GM19023 (cell line): ENCODE data around the gene RBCK1.
A peak's percentile ranks its signal among the peaks of the same experiment; 100 is the strongest.
"Not testable (repeated sequence)": the region's sequence is repeated elsewhere in the genome, so short reads cannot be mapped to it uniquely, and the experiment has no call there.

Experiments used
- ATAC-seq: cut with Tn5 transposase; IDR thresholded peaks from one replicate; pipeline ENCODE4 v1.9.1; 2021; ENCODE audit warnings: mild to moderate bottlenecking, moderate library complexity; ENCODE audit not compliant: unreplicated experiment

The RBCK1 gene

DNA sequence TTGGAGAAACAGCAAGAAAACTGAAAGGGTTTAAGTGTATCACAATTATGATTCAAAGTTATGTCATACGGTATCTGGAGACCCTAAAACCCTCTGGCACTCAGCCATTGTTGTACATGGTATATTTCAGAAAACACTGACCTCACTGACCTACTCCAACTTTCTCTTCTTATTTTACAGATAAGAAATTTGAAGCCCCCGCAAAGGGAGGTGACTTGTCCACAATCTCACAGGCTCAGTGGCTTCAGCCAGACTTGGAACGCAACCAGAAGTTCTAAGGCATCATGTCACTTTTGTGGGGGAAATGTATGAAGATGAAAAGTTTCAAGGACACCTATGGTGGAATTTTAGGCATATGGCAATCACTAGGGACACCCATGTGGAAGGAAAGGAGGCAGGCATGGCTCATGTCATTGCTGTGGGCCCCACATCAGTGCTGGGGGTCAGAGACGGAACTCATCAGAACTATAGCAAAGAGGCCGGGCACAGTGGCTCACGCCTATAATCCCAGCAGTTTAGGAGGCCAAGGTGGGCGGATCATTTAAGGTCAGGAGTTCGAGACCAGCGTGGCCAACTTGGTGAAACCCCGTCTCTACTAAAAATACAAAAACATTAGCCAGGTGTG is 32.7 kb upstream of the RBCK1 start:
- no peak for ATAC-seq

DNA sequence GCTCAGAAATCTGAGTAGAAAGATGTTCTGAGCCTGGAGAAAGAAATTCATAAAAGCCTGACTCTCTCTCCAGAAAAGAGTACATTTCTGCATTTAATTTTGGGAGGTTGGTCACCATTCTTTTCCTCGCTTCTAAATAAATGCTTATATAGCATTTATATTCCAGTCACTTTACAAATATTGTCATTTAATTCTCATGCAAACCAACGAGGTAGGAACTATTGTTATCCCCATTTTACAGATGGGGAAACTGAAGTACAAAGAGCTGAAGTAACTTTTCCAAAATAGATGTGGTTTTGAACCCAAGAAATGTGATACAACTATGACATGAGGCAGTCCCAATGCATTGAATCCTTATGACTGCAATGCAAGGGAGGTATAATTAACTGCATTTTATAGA is 32.0 kb upstream of the RBCK1 start:
- no peak for ATAC-seq

DNA sequence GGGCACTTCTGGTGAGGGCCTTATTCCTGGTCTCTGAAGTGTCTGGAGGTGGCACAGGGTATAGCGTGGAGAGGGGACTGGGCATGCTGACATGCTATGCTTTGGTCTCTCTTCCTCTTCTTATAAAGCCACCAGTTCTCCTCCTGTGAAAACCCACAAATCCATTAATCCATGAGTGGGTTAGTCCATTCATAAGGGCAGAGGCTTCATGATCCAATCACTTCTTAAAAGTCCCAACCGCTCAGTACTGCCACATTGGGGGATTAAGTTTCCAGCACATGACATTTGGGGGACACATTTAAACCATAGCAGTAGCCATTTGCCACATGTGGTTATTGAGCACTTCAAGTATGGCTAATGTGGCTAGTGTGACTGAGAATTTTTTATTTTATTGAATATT is 31.3 kb upstream of the RBCK1 start:
- no peak for ATAC-seq

DNA sequence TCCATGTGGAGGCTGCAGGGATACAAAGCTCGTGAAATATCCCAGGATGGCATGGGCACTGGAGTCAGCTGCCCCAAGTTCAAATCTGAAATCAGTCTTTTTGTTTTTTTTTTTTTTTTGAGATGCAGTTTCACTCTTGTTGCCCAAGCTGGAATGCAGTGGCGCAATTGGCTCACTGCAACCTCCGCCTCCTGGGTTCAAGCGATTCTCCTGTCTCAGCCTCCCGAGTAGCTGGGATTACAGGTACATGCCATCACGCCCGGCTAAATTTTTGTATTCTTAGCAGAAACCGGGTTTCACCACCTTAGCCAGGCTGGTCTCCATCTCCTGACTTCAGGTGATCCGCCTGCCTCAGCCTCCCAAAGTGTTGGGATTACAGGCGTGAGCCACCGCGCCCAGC is 30.5 kb upstream of the RBCK1 start:
- not testable (repeated sequence) for ATAC-seq

DNA sequence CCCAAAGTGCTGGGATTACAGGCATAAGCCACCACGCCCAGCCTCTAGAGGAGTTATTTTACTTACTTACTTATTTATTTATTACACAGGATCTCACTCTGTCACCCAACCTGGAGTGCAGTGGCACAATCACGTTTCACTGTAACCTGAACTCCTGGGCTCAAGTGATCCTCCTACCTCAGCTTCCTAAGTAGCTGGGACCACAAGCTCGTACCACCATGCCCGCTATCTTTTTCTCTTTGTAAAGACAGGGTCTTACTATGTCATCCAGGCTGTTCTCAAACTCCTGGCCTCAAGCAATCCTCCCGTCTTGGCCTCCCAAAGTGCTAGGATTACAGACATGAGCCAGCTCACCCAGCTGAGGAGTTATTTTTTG is 29.1 kb upstream of the RBCK1 start:
- no peak for ATAC-seq

DNA sequence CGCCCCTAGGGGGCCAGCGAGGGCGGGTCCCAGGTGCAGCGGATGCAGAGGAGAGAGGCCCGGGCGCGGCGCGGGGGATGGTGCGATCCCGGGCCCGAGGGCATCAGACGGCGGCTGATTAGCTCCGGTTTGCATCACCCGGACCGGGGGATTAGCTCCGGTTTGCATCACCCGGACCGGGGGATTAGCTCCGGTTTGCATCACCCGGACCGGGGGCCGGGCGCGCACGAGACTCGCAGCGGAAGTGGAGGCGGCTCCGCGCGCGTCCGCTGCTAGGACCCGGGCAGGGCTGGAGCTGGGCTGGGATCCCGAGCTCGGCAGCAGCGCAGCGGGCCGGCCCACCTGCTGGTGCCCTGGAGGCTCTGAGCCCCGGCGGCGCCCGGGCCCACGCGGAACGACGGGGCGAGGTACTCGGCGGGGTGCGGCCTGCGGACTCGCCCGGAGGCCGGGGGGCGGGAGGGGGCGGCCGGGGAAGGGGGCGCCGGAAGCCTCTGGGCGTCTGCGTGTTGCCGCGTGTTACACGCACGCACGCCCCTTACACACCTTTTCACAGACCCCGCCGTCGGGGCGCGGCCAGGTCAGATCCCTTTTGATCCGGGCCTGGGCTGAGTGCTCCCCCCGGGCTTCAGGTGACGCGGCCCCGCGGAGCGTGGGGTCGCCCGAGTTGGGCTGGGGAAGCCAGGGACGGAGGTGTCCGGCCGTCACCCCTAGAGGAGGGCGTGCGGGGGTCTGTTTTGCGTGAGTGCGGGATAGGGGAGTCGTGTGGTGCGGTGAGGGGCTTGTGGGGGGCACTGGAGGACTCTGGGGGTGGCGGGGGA is 27.1 kb upstream of the RBCK1 start:
- ATAC-seq, result peak; percentile 49

DNA sequence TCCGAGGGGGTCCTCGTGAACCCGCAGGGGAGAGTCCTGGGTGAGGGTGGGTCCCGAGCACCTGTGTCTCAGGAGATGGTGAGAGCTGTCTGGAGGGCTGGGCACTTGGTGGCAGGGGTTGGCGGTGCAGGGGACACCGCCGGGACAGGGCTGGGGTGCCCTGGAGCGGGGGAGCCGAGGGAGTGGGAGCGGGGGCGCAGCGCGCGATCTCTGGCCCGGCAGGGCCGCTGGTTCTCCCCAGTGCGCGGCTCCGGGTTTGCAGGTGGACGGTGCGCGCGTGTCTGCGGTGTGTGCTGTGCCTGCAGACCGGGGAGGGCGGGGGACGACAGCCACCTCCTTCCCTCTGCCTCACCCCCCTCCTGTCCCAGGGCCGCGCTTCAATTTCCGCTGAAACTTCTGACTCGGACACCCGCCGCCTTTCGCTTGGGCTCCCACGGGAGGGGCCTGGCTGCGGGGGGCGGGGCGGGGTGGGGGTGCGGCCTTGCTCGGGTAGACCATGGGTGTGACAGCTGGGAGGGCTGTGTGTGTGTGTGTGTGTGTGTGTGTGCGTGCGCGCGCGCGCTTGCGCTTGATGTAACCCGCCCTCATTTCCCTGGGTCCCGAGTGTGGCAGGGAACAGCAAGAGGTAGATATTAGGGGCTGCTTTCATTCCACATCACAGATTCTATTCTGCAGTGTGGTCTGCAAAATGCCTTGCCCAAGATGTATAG is 26.4 kb upstream of the RBCK1 start:
- ATAC-seq, result peak; percentile 64

DNA sequence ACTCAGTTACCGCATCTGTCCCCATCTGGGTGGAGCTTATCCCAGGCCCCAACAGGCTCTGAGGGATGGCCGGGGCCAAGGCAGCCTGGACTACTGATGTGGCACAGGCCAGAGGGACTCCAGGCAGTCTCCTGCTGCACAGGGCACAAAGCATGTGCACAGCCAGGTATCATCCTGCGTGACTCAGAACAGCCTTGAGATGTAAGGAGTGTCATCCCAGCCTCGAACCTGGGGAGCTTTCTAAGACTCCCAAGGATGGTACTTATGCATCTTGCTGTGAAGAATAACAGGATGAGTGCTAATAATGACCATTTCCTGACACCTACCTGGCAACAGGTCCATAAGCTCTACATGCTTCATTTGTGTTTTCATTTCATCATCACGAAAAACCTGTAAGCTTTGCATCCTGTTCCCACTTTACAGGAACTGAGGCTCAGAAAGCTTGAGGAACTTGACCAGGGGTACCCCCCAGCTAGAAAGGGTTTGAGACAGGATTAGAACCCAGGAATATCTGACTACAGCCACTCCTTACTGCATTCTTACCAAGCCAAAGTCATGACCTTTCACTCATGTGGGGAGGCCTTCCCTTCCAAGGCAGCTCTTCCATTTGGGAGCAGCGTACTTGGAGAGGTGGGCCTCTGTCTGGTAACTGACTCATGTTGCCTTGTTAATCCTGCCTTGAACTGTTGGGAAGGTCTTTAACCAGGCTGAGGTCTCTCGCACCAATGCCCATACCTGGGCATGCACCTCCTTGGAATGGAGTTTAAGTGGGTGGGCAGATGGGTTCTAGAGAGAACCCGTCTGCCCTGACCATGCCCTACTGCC is 25.6 kb upstream of the RBCK1 start:
- ATAC-seq, result no peak

DNA sequence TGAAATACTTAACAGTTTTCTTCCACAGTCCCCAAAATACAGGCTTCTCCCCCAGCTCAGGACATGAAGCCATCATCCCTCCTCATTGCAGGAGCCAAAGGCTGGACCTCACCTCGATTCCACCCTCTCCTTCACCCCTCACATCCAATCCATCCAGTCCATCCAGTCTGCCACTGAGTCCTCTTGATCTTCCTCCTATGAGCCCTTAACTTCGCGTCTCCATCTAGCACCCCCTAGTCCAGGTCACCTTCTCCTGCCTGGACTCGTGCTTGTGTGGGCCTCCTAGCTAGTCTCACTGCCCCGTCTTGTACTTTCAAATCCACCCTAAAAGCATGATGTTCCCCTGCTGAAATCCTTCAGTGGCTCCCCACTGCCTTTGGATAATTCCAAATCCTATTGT is 24.2 kb upstream of the RBCK1 start:
- ATAC-seq, result no peak

DNA sequence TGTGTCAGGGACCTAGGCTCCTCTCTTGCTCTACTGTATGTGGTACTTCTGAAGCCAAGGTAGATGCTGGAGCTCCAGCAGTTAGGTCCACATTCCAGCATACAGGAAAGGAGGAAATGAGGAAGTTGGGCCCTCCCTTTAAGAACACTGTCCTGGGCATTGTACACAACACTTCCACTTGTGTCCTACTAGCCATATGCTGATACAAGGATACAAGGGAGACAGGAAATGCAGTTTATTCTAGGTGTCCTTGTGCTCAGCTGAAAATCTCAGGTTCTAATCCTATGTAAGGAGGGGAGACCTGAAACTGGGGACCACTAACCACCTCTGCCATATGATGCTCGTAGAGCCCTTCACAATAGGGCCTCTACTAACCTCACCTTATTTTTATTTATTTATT is 23.4 kb upstream of the RBCK1 start:
- ATAC-seq, result no peak

DNA sequence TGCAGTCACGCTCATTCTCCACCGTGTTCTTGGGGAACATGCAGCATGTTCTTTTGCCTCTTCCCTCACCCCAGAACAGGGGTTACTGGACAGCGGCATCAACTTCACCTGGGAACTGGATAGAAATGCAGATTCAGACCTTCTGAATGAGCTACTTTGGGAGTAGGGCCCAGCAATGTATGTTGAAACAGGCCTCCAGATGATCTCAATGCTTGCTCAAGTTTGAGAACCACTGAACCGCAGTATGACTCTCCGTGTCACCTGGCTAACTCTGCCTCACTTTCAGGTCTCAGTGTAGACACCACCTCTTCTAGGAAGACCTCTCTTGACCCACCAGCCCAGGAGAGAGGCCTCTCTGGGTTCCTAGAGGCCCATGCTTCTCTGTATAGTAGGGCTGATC is 22.7 kb upstream of the RBCK1 start:
- ATAC-seq, result no peak

DNA sequence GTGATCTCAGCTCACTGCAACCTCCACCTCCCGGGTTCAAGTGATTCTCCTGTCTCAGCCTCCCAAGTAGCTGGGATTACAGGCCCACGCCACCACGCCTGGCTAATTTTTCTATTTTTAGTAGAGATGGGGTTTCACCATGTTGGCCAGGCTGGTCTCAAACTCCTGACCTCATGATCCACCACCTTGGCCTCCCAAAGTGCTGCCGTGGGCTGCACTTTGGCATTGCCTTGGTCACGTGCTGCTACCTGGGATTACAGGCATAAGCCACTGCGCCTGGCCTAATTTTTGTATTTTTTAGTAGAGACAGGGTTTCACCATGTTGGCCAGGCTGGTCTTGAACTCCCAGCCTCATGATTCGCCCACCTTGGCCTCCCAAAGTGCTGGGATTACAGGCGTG is 21.5 kb upstream of the RBCK1 start:
- not testable (repeated sequence) for ATAC-seq

DNA sequence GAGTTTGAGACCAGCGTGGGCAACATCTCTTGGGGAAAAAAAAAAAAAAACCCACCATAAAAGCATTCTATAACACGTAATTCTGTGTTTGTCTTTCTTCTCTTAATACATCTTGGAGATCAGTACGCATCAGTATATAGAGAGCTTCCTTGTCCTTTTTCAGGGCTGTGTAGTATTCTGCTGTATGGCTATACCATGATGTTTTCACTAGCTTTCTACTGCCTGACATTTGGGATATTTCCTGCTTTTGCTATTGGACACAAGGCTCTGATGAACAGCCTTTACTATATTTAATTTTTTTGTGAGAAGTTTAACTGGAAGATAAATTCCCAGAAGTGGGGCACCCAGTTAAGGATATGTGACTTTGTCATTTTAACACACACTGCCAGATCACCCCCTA is 20.6 kb upstream of the RBCK1 start:
- no peak for ATAC-seq

DNA sequence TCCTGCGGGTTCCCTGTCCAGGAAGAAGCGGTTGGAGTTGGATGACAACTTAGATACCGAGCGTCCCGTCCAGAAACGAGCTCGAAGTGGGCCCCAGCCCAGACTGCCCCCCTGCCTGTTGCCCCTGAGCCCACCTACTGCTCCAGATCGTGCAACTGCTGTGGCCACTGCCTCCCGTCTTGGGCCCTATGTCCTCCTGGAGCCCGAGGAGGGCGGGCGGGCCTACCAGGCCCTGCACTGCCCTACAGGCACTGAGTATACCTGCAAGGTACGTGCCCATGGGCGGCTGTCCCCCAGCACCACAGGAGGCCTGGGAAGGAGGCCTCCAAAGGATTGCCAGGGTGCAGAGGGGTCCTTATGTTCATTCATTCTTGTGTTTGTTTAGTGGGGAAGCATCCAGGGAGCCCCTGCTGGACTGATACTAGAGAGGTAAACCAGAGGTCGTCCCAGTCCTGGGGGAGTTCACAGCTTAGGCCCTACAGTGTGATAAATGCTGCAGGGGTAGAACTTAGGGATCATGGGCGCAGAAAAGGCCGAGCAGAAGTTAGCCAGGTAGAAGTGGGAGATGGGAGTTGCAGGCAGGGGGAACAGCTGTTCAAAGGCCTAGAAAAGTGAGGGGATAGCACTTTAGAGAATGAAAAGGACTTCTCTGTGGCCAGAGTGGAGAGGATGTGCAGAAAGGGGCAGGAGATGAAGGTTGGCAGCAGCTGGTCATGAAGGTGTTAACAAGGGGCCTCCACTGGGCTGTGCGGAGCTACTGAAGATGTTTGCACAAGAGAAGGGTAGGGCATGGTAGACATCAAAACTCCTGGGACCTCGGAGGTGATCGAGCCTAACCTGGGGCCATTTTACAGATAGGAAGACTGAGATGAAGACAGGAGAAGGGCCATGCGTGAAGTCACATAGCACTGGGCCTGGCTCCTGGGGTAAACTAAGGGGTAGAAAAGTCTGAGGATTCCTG is 19.8 kb upstream of the RBCK1 start:
- ATAC-seq, result no peak

DNA sequence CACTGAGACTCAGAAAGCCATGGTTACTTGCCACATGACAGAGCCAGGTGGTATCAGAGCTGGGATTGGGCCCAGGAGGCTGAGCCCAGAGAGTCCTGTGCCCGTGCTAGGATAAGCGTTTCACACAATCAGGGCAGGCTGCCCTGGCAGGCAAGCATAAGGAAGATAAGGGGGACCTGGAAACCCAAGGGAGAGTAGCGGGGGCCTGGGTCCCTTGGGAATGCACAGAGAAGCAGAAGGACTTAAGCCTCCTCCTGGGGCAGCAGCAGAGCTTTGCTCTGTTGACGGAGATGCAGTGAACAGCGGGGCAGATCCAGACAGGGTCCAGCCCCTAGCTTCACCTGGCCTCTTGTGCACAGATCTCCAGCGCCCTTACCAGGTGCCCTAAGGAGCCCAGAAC is 18.9 kb upstream of the RBCK1 start:
- no peak for ATAC-seq

DNA sequence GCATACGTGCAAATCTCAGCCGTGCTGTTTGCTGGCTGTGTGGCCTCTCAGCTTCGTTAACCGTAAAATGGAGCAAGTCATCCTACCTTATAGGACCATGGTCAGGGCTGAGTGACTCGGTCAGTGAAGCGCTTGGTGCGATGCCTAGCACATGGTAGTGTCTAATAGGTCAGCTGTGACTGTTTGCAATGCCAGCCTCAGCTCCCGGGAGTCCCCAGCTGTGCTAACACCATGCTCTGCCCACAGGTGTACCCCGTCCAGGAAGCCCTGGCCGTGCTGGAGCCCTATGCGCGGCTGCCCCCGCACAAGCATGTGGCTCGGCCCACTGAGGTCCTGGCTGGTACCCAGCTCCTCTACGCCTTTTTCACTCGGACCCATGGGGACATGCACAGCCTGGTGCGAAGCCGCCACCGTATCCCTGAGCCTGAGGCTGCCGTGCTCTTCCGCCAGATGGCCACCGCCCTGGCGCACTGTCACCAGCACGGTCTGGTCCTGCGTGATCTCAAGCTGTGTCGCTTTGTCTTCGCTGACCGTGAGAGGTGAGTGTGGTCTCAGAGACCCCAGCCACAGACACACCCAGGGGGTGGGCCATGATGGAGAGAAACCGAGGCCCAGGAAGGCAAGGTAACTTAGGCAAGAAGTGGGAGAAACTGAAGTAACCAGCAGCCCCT is 16.9 kb upstream of the RBCK1 start:
- ATAC-seq, result no peak

DNA sequence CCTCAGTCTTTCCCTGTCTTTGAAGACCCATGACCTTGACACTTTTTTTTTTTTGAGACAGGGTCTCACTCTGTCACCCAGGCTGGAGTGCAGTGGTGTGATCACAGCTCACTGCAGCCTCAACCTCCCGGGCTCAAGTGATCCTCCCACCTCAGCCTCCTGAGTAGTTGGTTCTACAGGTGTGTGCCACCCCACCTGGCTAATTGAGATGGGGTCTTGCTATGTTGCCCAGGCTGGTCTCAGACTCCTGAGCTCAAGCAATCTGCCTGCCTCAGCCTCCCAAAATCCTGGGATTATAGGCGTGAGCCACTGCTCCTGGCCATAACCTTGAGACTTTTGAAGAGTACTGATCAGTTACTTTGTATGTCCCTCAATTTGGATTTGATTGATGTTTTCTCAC is 14.8 kb upstream of the RBCK1 start:
- ATAC-seq, result not testable (repeated sequence)

DNA sequence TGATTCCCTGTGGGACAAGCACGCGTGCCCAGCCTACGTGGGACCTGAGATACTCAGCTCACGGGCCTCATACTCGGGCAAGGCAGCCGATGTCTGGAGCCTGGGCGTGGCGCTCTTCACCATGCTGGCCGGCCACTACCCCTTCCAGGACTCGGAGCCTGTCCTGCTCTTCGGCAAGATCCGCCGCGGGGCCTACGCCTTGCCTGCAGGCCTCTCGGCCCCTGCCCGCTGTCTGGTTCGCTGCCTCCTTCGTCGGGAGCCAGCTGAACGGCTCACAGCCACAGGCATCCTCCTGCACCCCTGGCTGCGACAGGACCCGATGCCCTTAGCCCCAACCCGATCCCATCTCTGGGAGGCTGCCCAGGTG is 11.9 kb upstream of the RBCK1 start:
- ATAC-seq, result no peak

DNA sequence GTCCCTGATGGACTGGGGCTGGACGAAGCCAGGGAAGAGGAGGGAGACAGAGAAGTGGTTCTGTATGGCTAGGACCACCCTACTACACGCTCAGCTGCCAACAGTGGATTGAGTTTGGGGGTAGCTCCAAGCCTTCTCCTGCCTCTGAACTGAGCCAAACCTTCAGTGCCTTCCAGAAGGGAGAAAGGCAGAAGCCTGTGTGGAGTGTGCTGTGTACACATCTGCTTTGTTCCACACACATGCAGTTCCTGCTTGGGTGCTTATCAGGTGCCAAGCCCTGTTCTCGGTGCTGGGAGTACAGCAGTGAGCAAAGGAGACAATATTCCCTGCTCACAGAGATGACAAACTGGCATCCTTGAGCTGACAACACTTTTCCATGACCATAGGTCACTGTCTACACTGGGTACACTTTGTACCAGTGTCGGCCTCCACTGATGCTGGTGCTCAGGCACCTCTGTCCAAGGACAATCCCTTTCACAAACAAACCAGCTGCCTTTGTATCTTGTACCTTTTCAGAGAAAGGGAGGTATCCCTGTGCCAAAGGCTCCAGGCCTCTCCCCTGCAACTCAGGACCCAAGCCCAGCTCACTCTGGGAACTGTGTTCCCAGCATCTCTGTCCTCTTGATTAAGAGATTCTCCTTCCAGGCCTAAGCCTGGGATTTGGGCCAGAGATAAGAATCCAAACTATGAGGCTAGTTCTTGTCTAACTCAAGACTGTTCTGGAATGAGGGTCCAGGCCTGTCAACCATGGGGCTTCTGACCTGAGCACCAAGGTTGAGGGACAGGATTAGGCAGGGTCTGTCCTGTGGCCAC is 11.3 kb upstream of the RBCK1 start:
- ATAC-seq, result no peak
